Measurements from ENCODE around the gene P4HB. TPM values are rescaled to one million over a fixed set of nuclear protein-coding genes. Genes with fewer than 3 reads are reported as not detected.

P4HB gene
- total RNA-seq, 1 donor from 2014 or later: 50.2 TPM

Other genes starting within 250 kb of the P4HB start
- gene NPLOC4, start 223.4 kb downstream of the P4HB start, total RNA-seq: 26.8 TPM
- gene TSPAN10, start 223.3 kb downstream of the P4HB start, total RNA-seq: 0.25 TPM
- not detected for gene PDE6G, start 204.0 kb downstream of the P4HB start, total RNA-seq
- gene OXLD1, start 193.9 kb downstream of the P4HB start, total RNA-seq: 7.1 TPM
- 5.4 TPM for gene CCDC137, start 193.8 kb downstream of the P4HB start, total RNA-seq
- 38.8 TPM for gene ARL16, start 176.7 kb downstream of the P4HB start, total RNA-seq
- gene HGS, start 176.5 kb downstream of the P4HB start, total RNA-seq: 41.1 TPM
- gene MRPL12, start 157.2 kb downstream of the P4HB start, total RNA-seq: 4.9 TPM
- gene SLC25A10, start 148.3 kb downstream of the P4HB start, total RNA-seq: 2.7 TPM
- not detected for gene GCGR, start 56.4 kb downstream of the P4HB start, total RNA-seq
- 59.3 TPM for gene MCRIP1, start 27.2 kb downstream of the P4HB start, total RNA-seq
- gene PPP1R27, start 25.5 kb downstream of the P4HB start, total RNA-seq: not detected
- 31.7 TPM for gene ARHGDIA, start 10.8 kb upstream of the P4HB start, total RNA-seq
- gene ALYREF, start 31.1 kb upstream of the P4HB start, total RNA-seq: 48.2 TPM
- gene ANAPC11, start 31.2 kb upstream of the P4HB start, total RNA-seq: 44.0 TPM
- 1.5 TPM for gene NPB, start 41.7 kb upstream of the P4HB start, total RNA-seq
- 24.6 TPM for gene PCYT2, start 50.9 kb upstream of the P4HB start, total RNA-seq
- gene SIRT7, start 57.6 kb upstream of the P4HB start, total RNA-seq: 8.6 TPM
- 11.3 TPM for gene MAFG, start 67.2 kb upstream of the P4HB start, total RNA-seq
- 13.8 TPM for gene PYCR1, start 76.8 kb upstream of the P4HB start, total RNA-seq
- gene MYADML2, start 86.7 kb upstream of the P4HB start, total RNA-seq: not detected
- 0.25 TPM for gene NOTUM, start 100.7 kb upstream of the P4HB start, total RNA-seq
- gene ASPSCR1, start 117.1 kb upstream of the P4HB start, total RNA-seq: 10.6 TPM
- 31.5 TPM for gene CENPX, start 162.3 kb upstream of the P4HB start, total RNA-seq
- 9.8 TPM for gene LRRC45, start 162.8 kb upstream of the P4HB start, total RNA-seq
- gene RAC3, start 171.1 kb upstream of the P4HB start, total RNA-seq: 117 TPM
- gene DCXR, start 177.2 kb upstream of the P4HB start, total RNA-seq: 15.5 TPM
- gene RFNG, start 191.3 kb upstream of the P4HB start, total RNA-seq: 23.1 TPM
- gene GPS1, start 191.4 kb upstream of the P4HB start, total RNA-seq: 52.9 TPM
- gene DUS1L, start 205.3 kb upstream of the P4HB start, total RNA-seq: 13.0 TPM
- gene FASN, start 237.7 kb upstream of the P4HB start, total RNA-seq: 127 TPM